ENCODE data around the gene SF1.

Gene SF1

GRCh38 chr11:64800303-64801157 lies 22.2 kb upstream of the SF1 start:
- no peak for DNase-seq (ENCODE audit: low spot score)

GRCh38 chr11:64799623-64800302 lies 21.4 kb upstream of the SF1 start:
- peak; percentile 17 for DNase-seq (ENCODE audit: low spot score)

- DNase-seq (ENCODE audit: low spot score) = no peak
These were observed 20.9 kb upstream of the SF1 start for GRCh38 chr11:64799256-64799622.

- no peak for DNase-seq (ENCODE audit: low spot score)
These were observed 18.6 kb upstream of the SF1 start for GRCh38 chr11:64796757-64797541.

GRCh38 chr11:64796047-64796756 lies 17.9 kb upstream of the SF1 start:
- no peak for DNase-seq (ENCODE audit: low spot score)

GRCh38 chr11:64794526-64794925 lies 16.2 kb upstream of the SF1 start:
- DNase-seq (ENCODE audit: low spot score) = no peak

- DNase-seq (ENCODE audit: low spot score) = no peak
These were observed 15.2 kb upstream of the SF1 start for GRCh38 chr11:64793271-64794160.

- no peak for DNase-seq (ENCODE audit: low spot score)
These were observed 14.1 kb upstream of the SF1 start for GRCh38 chr11:64792482-64792881.

GRCh38 chr11:64791781-64792291 lies 13.5 kb upstream of the SF1 start:
- no peak for DNase-seq (ENCODE audit: low spot score)

GRCh38 chr11:64790205-64791095 lies 12.1 kb upstream of the SF1 start:
- DNase-seq (ENCODE audit: low spot score) = no peak

GRCh38 chr11:64789331-64790204 lies 11.2 kb upstream of the SF1 start:
- no peak for DNase-seq (ENCODE audit: low spot score)

GRCh38 chr11:64788321-64789215 lies 10.2 kb upstream of the SF1 start:
- DNase-seq (ENCODE audit: low spot score) = no peak

- DNase-seq (ENCODE audit: low spot score) = no peak
These were observed 9.4 kb upstream of the SF1 start for GRCh38 chr11:64787526-64788320.

GRCh38 chr11:64786308-64786707 lies 8.0 kb upstream of the SF1 start:
- DNase-seq (ENCODE audit: low spot score) = no peak

- no peak for DNase-seq (ENCODE audit: low spot score)
These were observed 6.7 kb upstream of the SF1 start for GRCh38 chr11:64784813-64785581.

- DNase-seq (ENCODE audit: low spot score) = no peak
These were observed 194 bp downstream of the SF1 start for GRCh38 chr11:64778223-64778472.
